Measurements from ENCODE around the gene CPNE9.

GRCh38 chr3:9776896-9777693 lies 73.5 kb downstream of the CPNE9 start:
- TF ChIP-seq CTCF (IDR thresholded peaks at IDR 0.05; ENCODE audit: insufficient read depth, low read length, poor library complexity, severe bottlenecking) (no peak), EZH2phosphoT487 (conservative IDR thresholded peaks at IDR 0.05; ENCODE audit: low read length) (no peak)

Measured in SU-DHL-6 (cell line).